Effector memory CD4-positive, alpha-beta T cell (primary cell): ENCODE results near the gene OTOGL.

Source experiments
- DNase-seq, 3 donors: peaks; one replicate each; pipeline ENCODE4 v3.0.0-alpha.2; 2020
- H3K27ac ChIP-seq: 2 replicates; pipeline ENCODE4 v1.7.0; 2013; ENCODE audit warnings: mild to moderate bottlenecking, low read length, moderate library complexity; ENCODE audit not compliant: insufficient read depth, poor library complexity, severe bottlenecking
- H3K27me3 ChIP-seq: replicated peaks from 2 replicates; pipeline ENCODE4 v1.7.0; 2013; ENCODE audit warnings: mild to moderate bottlenecking, low read length; ENCODE audit not compliant: insufficient read depth, control insufficient read depth, poor library complexity, severe bottlenecking
- H3K36me3 ChIP-seq: 2 replicates; pipeline ENCODE4 v1.7.0; 2013; ENCODE audit warnings: mild to moderate bottlenecking, low read length, moderate library complexity; ENCODE audit not compliant: control insufficient read depth, insufficient read depth
- H3K4me1 ChIP-seq: 2 replicates; pipeline ENCODE4 v1.7.0; 2013; ENCODE audit warnings: low read length, mild to moderate bottlenecking; ENCODE audit not compliant: control insufficient read depth, insufficient read depth, poor library complexity, severe bottlenecking
- H3K4me3 ChIP-seq: 2 replicates; pipeline ENCODE4 v1.7.0; 2013; ENCODE audit warnings: low read length, low read depth, mild to moderate bottlenecking; ENCODE audit not compliant: insufficient read depth, poor library complexity, severe bottlenecking
- H3K9me3 ChIP-seq: 2 replicates; pipeline ENCODE4 v1.7.0; 2013; ENCODE audit warnings: mild to moderate bottlenecking, low read length, moderate library complexity; ENCODE audit not compliant: control insufficient read depth

The OTOGL gene

DNA sequence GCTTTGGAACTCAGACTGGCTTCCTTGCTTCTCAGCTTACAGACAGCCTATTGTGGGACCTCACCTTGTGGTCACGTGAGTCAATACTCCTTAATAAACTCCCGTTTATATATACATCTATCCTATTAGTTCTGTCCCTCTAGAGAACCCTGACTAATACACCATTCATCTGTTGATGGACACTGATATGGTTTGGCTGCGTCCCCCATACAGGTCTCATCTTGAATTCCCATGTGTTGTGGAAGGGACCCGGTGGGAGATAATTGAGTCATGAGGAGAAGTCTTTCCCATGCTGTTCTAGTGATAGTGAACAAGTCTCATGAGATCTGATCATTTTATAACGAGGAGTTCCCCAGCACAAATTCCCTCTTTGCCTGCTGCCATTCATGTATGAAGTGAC is 57.0 kb downstream of the OTOGL start:
- H3K9me3 ChIP-seq: no peaks in the 10 kb centered on the region
- H3K27ac ChIP-seq: no peak overlapping the region
- H3K4me3 ChIP-seq: no peak overlapping the region
- no peaks in the 10 kb centered on the region for H3K27me3 ChIP-seq
- DNase-seq: no peak
- H3K36me3 ChIP-seq: no peaks in the 10 kb centered on the region
- H3K4me1 ChIP-seq: no peaks in the 10 kb centered on the region

DNA sequence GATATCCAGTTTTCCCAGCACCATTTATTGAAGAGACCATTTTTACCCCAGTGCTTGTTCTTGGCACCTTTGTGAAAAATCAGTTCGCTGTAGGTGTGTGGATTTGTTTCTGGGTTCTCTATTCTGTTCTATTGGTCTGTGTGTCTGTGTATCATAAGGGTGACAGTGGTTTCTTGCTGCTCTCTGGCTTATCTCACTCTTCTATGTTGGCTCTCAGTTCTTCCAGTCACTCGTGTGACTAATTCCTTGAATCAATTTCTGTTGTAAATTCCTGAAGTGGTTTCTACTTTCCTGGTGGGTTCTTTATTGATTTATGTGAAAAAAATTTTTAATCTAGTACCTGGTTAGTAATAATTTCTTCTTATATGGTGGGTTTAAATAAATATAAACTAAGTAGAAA is 58.3 kb downstream of the OTOGL start:
- no peaks in the 10 kb centered on the region for H3K27me3 ChIP-seq
- no peaks in the 10 kb centered on the region for H3K36me3 ChIP-seq
- no peak overlapping the region for H3K4me3 ChIP-seq
- DNase-seq: no peak
- no peaks in the 10 kb centered on the region for H3K9me3 ChIP-seq
- H3K4me1 ChIP-seq: no peaks in the 10 kb centered on the region
- no peak overlapping the region for H3K27ac ChIP-seq

DNA sequence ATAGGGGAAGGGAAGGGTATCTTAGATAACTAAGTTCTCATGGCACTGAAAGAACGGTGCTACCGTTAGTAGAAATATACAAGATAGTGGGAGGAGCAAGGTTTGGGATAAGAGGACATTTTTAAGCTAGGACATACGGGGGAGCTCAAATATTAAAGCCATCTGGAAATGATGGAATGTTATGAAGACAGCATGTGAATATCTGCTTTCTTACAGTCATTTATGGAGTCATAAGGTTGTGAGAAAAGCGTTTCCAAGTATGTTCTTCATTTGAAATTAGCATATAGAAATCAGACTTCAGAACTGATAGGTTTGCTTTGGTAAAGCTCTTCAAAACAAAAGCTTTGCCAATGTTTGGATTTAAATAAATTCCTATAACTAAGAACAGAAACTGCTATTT is 62.3 kb downstream of the OTOGL start:
- DNase-seq: no peak
- Histone ChIP-seq H3K36me3 (no peaks in the 10 kb centered on the region), H3K27ac (no peak overlapping the region), H3K27me3 (no peaks in the 10 kb centered on the region), H3K4me3 (no peak overlapping the region), H3K4me1 (no peaks in the 10 kb centered on the region), H3K9me3 (no peaks in the 10 kb centered on the region)

DNA sequence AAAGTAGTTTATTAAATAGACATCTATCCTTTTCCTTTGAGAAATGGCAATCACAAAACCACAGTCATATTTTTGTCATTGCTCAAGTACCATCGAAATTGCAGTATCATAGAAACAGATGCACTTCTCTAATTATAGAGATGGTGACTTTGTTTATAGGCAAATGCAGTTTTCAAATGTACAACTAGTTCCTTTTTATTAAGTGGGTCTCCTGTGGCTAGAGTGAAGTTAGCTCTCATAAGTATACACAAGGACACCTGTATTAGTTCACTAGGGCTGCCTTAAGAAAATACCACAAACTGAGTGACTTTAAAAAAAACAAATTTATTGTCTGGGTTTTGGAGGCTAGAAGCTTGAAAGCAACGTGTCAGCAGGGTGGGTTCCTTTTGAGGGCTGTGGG is 62.8 kb downstream of the OTOGL start:
- Histone ChIP-seq H3K27ac (no peak overlapping the region), H3K9me3 (no peaks in the 10 kb centered on the region), H3K27me3 (no peaks in the 10 kb centered on the region), H3K4me3 (no peak overlapping the region), H3K4me1 (no peaks in the 10 kb centered on the region), H3K36me3 (no peaks in the 10 kb centered on the region)
- no peak for DNase-seq

DNA sequence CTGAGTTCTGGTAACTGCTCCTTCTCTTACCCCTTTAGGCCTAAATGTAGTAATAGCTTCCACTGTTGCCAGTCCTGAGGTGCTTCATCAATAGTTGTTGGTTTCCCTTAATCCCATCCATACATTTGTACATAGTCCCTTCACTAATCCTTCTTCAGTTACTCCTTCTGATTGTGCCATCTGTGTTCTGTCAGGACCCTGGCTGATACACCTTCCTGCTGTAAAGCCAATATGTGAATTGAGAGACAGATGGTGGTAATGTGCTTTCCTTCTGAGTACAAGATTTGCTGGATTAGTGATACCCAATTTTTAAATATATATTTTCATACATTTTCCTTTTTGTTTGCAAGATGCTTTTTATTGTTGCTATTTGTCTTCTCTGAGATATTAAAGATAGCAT is 66.4 kb downstream of the OTOGL start:
- H3K36me3 ChIP-seq: no peaks in the 10 kb centered on the region
- H3K9me3 ChIP-seq: no peaks in the 10 kb centered on the region
- no peak overlapping the region for H3K27ac ChIP-seq
- no peak overlapping the region for H3K4me3 ChIP-seq
- no peaks in the 10 kb centered on the region for H3K27me3 ChIP-seq
- DNase-seq: no peak
- H3K4me1 ChIP-seq: no peaks in the 10 kb centered on the region

DNA sequence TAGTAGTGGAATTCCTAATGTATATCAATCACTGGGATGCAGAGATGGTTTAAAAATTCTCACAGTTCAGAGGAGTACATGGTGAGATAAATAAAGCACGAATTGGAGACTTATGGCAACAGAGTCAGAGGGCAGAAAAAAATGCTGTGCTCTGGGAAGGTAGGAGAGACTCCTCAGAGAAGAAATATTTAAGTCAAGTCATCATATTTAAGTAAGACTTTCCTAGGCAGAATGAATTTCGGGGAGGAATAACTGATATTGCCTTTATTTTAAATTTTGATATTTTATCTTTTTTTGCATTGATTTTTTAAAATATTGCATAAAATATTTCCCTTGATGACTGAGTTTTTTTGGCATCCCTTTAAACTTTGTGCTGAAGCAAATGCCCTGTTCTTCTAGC is 67.4 kb downstream of the OTOGL start:
- Histone ChIP-seq H3K27ac (no peak overlapping the region), H3K4me3 (no peak overlapping the region), H3K27me3 (no peaks in the 10 kb centered on the region), H3K4me1 (no peaks in the 10 kb centered on the region), H3K9me3 (no peaks in the 10 kb centered on the region), H3K36me3 (no peaks in the 10 kb centered on the region)
- DNase-seq: no peak

DNA sequence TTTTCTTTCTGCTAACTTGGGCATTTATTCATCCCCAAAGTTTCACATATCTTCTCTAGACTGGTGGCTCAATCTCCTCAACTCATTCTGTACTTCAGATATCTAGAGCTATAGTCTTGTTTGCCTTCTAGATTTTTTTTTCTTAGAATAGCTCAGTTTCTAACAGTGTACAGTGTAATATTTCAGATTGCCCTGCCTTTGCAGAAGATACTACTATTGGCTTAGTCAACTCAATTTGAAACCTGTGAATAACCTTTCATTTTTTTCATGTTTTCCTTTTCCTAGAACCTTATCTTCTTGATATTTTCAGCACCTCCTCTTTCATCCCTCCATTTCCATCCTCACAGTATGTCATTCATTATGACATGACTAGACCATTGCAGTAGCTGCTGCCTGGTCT is 69.6 kb downstream of the OTOGL start:
- Histone ChIP-seq H3K27me3 (no peaks in the 10 kb centered on the region), H3K27ac (no peak overlapping the region), H3K4me1 (no peaks in the 10 kb centered on the region), H3K36me3 (no peaks in the 10 kb centered on the region), H3K4me3 (no peak overlapping the region), H3K9me3 (no peaks in the 10 kb centered on the region)
- no peak for DNase-seq

DNA sequence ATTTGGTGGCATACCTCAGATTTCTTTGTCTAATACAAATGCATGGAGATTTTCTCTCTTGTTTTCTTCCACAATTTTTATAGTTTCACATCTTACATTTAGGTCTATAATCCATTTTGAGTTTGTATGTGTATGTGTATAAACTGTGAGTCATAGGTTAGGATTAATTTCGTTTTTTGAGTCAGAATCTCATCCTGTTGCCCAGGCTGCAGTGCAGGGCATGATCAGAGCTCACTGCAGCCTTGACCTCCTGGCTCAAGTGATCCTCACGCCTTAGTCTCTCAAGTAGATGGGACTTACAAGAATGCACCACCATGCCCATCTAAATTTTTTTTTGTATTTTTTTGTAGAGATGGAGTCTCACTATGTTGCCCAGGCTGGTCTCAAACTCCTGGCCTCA is 71.6 kb downstream of the OTOGL start:
- H3K4me1 ChIP-seq: no peaks in the 10 kb centered on the region
- H3K9me3 ChIP-seq: no peaks in the 10 kb centered on the region

DNA sequence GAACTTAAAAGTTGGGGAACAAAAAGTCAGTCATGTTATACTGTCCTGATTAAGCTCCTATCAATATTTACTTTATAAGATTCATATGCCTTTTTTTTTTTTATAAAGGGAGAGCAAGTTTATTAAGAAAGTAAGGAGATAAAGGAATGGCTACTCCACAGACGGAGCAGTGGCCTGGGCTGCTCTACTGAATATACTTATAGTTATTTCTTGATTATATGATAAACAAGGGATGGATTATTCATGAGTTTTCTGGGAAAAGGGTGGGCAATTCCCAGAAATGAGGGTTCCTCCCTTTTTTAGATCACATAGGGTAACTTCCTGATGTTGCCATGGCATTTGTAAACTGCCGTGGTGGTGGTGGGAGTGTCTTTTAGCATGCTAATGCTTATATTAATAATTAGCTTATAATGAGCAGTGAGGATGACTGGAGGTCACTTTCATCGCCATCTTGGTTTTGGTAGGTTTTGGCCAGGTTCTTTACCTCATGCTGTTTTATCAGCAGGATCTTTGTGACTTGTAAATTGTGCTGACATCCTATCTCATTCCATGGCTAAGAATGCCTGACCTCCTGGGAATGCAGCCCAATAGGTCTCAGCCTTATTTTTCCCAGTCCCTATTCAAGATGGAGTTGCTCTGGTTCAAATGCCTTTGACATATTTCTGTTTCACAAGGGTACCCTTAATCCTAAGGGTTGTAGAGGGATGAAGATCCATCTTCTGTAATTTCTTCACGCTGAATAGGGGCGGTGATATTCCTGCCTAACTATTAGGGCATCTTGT is 73.9 kb downstream of the OTOGL start:
- Histone ChIP-seq H3K4me3 (no peak overlapping the region), H3K27me3 (no peaks in the 10 kb centered on the region), H3K36me3 (no peaks in the 10 kb centered on the region), H3K27ac (no peak overlapping the region), H3K4me1 (no peaks in the 10 kb centered on the region), H3K9me3 (no peaks in the 10 kb centered on the region)
- DNase-seq: no peak

More for the DNA sequence above, 71.6 kb downstream of the OTOGL start:
- Histone ChIP-seq H3K27ac (no peak overlapping the region), H3K36me3 (no peaks in the 10 kb centered on the region), H3K27me3 (no peaks in the 10 kb centered on the region), H3K4me3 (no peak overlapping the region)
- no peak for DNase-seq

DNA sequence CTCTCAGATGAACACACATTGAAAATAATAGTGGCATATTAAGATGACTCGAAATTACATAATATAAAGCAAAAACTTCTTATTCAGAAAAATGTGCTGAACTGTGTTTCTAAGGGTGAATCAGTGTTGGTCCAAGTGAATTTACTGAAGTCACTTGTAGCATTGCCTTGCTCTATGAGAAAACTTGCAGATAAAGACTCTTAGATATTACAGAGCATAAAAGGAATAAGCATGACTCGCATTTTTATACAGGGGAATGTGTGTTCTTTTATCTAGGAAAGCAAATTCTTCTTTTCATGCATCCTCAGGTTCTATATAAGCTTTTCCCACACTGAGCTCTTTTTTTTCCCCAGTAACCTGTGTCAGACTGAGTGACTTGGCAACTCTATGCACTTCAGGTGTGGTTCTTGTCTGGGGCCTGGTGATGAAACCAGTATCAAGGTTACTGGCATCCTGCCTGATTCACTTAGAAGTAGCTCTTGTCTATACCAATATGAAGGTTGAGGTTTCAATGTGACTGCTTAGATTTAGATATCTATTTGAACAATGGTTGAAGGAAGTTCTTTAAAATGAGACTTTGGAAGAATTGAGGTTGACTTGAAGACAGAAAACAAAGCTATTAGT is 76.1 kb downstream of the OTOGL start:
- Histone ChIP-seq H3K4me3 (no peak overlapping the region), H3K36me3 (no peaks in the 10 kb centered on the region), H3K27ac (no peak overlapping the region), H3K4me1 (no peaks in the 10 kb centered on the region), H3K27me3 (no peaks in the 10 kb centered on the region), H3K9me3 (no peaks in the 10 kb centered on the region)
- no peak for DNase-seq
